GM21576 (cell line): ENCODE data around the gene CAMK2A.

ENCODE experiments used
- ATAC-seq: cut with Tn5 transposase; IDR thresholded peaks from one replicate; pipeline ENCODE4 v1.9.1; 2021; ENCODE audit warnings: mild to moderate bottlenecking, moderate library complexity; ENCODE audit not compliant: unreplicated experiment

Gene CAMK2A

DNA sequence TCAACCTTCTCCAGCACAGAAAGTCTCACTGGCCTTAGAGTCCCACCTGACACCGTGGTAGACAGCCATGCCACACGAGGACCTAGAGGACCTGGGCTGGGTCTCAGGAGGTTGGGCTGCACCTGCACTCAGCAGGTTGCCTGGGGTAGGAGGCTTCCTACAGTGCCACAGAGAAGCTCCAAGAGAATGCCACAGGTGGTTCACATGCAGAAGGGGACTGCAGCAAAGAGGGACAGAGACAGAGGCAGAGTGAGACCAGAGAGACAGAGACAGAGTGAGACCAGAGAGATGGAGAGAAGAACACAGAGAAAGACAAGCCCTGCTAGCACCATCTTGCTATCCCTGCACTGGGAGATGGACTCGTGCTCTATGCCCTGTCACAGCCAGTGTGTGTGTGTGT, 5.7 kb downstream of the CAMK2A start:
- ATAC-seq = no peak

DNA sequence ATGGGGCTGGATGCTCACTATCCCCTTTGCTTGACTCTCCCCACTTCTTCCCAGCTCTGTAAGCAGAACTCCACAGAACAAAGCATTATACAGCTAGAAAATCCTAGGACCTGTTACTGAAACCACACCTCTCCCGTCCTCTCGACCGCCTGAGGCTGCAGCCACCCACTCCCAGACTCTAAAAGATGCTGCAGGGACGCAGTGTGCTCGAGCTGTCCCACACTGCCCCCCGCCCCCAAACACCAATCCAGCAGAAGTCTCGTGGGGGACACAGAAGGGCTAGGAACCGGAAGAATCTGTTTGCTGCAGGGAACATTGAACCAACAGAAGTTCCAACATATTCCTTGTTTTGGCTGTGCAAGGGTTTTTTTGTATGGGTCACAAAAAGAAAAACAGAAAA, 7.6 kb downstream of the CAMK2A start:
- ATAC-seq = no peak

DNA sequence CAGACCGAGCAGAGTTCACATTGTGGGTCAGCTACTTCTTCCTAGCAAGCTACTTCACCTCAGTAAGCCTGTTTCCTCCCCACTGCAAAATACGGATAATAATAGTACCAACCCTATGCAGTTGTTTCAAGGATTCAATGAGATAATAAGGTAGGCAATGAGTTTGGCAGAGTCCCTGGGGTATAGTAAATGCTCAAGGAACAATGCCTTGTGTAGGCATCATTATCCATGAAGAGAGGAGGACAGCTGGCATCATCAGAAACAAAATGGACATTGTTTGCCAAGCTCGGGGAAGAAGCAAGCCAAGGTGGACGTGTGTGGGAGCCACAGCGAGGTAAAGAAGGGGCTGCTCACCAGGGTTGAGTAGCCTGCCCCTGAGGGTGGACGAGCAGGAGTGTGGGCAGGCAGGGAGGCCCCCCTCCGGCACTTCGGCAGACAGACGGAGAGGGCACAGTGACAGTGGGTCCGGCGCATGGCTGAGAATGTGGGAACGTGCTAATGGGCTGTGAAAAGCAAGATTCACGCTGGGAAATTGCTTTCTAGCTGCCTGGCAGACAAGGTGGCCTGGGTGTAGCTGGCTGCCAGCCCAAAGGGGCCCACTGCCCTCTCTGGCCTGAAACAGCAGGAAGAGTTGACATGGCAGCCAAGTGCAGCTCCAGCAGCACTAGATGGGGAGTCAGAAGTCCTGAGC, 10.1 kb downstream of the CAMK2A start:
- no peak for ATAC-seq

DNA sequence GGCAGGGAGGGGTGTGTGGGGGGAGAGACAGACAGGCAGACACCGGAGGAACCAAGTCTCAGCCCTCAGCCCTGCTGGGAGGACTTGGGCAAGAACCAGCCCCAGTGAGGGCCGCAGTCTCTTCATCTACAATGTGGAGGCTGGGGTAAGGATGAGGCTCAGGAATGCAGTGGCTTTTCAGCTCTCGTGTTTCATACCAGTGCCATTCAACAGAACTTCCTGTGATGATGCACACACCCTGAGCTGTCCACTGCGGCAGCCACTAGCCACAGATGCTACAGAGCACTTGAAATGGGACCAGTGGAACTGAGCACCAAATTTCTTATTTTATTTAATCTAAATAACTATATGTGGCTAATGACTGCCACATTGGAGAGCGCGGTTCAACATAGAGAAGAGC, 10.7 kb downstream of the CAMK2A start:
- no peak for ATAC-seq

DNA sequence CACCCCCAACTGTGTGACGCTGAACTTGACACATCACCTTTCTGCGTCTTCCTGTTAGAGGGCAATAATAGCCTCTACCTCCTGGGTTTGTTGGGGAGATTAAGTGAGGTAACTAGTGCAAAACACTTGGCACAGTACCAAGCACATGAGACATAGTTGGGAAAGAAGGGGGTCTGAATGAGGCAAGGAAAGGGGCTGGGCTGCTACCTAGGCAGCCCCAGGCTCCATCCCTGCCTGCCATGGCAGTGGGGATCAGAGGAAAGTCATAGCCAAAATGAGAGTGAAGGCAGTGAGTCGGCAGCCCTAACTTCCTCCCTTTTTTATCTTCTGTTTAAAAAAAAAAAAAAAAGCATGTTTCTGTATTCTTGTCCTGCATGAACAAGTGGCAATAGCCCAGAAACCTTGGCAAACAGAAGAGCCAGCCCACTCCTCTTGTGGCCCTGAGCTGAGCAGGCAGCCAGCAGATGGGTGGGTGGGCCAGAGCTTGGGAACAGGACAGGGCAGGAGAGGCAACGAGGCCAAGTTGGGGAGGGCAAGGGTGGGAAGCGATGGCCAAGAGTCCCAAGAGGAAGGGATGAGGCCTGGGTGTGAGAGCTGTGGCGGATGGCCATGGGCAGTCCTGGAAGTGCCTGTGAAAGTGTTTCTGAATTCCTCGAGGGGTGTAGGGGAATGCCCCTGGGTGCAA, 11.4 kb downstream of the CAMK2A start:
- no peak for ATAC-seq

DNA sequence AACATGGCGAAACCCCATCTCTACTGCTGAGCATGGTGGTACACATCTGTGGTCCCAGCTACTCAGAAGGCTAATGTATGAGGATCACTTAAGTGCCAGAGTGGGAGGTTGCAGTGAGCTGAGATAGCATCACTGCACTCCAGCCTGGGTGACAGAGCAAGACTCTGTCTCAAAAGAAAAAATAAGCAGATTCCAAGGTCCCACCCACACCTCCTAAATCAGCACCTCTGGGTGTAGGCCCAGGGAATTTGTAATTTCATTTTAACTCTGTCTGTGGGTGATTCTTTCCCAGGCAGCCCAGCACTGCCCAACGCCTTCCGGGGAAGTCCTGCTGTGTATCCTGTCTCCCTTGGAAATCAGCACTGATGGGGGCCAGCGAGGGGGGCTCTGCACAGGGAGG, 12.5 kb downstream of the CAMK2A start:
- no peak for ATAC-seq

DNA sequence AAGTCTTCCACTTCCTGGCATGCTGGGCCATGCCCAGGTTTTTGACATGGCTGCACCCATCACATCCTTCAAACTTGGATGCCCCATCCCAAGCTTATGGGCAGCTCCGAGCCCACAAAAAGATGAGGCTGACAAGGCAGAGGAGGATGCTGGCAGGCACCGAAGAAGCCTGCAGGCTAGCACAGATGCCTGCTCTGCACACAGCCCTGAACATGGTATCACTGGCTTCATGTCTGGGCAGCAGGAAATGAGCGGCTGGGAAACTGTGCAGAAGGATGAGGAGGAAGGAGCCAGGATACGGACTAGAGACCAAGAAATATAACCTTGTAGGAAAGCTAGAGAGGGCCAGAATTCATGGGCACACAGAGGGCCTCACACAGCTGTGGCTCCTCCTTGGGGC, 14.8 kb downstream of the CAMK2A start:
- no peak for ATAC-seq

DNA sequence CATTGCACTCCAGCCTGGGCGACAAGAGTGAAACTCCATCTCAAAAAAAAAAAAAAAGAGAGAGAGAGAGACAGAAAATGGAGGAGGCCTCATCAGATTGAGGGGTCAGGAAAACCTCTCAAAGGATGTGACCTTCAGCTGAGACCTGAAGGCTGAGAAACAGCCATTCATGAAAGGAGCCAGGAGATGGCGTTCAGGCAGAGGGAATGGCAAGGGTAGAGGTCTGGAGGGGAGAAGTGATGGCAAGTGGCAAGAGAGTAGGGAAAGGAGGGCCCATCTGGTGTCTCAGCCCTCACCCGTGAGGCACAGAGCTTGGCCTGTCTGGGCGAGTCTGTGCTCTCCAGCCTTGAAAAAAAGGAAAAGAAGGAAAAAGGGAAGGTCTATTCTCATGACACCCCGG, 17.0 kb downstream of the CAMK2A start:
- ATAC-seq = no peak

DNA sequence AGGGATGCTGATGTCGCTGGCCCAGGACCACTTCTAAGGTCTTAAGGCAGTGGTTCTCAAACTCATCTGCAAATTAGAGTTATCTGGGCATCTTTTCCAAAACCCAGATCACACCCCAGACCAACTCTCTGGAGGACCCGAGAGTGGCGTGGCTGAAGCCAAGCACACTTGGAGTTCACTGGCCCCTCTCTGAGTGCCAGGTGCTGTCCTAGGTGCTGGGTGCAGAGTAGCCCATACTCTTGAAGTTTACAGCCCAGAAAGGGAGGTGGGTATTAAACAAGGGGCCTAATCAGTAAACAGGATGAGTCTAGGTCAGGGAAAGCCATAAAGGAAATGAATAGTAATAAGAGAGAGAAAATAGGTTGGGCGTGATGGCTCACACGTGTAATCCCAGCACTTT, 17.6 kb downstream of the CAMK2A start:
- ATAC-seq = no peak

DNA sequence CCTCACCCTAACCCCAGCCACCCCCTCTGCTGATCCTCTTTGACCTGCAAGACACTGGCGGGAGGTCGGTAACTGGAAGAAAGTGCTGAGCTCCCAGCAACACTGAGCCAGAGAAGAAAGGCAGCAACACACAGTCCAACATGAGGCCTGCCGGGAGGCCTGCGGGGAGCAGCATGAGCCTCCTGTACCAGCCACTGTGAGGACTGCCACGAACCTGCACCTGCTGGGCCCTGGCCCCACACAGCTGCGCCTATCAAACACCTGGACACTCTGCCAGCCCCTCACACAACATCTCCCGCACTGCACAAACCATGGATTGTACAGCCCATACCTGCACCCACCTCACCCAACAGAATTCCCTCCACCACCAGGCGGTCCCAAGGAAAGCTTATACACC, 18.3 kb downstream of the CAMK2A start:
- ATAC-seq = no peak

DNA sequence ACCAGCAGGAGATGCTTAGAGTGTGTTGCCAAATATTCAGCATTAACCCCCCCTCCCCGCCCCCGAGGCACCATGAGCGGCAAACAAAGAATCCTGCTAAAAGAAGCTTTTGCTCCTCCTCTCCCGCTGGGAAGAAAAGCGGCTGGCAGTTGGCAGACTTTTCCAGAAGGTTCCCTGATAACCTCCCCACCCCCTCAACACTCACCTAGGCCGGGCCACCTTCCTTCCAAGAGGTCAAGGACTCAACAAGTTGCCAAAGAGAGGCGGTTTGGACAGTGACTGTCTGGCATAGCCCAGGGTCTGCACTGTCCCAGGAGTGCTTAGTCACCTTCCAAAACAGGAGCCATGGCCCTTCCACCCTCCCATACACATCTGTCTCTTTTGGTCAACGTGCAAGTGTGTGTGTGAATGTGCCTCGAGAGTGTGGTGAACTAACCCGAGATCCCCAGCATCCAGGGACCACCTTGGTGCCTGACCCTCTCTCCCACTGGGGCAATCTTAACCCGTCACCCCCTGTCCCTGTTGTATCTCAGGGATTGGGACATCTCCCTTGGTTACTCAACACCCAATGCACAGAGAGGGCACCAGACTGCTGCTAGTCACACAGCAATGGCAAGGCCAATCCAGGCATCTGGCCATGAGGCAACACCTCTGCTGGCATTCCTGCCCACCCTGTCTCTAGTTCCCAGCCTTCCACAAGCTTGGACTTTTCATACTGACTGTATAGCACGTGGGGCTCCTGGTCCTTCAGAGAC, 18.9 kb downstream of the CAMK2A start:
- ATAC-seq = no peak

DNA sequence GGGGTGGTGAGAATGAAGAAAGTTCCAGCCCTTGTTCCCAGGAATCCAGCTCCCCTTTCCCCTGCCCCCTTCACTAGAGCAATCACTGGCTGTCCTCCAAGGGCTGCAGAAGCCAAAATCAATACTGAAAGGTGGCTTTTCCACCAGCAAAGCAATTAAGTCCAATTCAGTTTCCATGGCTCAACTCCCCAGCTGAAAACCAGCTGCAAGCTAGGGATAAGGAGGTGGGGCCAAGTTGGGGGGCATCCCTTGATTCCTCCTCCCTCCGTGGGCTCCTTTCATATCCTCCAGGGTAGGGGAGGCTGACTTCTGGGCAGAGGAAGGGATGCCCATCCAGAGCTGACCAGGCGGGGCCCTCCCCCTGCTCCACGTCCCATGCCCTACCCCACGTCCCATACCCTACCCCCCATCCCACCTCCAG, 22.7 kb downstream of the CAMK2A start:
- ATAC-seq = no peak

DNA sequence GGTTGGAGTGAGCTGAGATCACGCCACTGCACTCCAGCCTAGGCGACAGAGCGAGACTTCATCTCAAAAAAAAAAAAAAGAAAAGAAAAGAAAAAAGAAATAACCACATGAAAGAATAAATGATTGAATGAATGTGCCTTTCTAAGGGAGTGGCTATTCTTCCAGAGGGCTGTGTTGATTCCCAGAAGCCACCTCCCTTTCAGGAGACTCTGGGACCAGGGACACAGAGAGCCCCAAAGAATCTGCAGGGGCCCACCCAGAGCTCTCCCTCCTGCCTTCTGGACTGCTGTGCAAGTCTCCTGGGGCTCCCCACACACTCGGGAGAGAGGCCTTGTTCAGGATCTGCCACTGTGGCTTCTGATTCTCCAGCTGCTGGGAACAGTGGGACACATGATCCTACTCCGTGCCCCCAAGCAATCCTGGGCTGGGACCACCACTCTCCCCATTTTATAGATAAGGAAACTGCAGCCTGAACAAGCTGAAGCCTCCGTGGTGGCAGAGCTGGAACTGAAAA, 23.6 kb downstream of the CAMK2A start:
- ATAC-seq = no peak

DNA sequence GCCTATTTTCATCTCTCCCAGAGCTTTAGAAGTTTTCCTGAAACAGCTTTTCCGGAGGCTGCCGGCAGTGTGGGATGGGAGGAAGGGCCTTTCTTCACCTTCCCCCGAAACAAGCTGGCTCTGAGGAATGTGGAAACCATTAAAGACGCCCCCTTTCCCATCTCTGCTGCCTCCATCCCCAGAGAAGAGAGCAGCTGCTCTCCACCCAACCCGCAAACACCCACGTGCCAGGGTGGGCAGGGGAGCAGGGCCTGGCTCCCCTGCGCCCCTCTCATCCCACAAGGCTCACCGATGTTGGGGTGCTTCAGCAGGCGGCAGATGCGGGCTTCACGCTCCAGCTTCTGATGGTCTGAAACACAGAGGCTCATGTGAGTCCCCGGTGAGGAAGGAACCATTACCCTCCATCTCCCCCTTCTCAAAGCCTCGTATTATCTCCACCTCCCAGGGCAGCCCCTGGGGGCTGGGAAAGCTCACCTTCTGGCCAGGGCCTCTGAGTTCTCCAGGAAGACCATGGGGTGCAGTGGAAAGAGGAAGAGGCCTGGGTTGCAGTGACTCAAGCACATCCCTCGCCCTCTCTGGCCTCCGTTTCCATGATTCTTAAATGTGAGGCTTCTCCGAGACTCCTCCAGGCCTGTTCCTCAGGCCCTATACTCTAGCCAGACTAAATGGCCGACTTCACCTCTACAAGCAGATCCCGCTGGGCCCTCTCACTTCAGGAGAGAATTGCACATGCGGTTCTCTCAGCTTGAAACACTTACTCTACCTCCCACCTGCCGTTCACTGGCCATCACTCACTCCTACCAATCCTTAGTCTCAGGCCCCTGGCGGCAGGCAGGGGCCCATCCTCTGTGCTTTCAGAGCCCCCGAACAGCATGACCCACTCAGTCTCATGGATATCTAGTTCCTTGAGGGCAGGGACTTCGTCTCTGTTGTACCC, 24.6 kb downstream of the CAMK2A start:
- no peak for ATAC-seq

DNA sequence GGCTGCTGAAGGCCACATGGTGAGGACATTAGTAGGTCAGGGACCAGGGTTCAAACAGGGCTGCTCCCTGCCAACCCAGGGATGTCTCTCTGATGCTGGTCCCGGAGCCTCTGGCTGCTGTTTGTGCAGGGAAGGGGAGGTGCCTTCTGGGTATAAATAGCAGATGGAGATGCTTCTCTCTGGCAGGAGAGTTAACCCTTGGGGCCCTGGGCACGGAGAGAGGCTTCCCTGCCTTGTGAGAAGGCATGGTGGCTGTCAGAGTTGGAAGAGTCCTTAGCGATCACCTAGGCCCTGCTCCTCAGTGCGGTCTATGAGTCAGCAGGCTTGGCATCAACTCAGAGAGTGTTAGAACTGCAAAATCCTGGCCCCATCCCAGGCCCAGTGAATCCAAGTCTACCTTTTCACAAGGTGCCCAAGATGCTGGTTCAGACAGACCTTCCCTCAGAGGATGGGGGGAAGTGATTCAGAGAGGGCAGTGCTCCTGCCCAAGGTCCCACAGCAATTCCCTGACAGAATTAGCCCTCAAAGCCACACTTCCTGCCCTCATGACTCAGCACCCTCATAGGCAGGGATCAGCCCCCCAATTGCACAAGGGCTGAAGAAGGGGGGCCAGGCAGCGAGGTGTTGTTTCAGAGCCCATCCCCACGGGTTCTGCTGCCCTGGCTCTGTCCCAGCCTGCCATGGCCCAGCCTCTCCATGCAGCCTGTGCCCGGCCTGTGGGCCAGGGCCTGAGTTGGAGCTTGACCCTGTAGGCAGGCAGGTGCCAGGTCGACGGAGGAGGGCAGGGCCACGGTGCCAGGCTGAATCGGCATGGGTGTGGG, 25.6 kb downstream of the CAMK2A start:
- ATAC-seq = no peak

DNA sequence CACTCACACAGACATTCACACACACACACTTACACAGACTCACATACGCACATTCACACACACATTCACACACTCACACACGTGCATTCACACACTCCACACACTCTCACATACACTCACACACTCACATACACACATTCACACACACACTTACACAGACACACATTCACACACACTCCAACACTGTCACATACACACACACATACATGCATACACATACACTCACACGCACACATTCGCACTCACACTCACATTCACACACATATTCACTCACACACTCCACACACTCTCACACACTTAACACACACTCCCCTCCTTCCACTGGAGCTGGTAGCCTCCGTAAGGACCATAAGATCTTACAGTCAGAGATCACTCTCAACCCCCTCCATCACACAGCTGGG, 26.2 kb downstream of the CAMK2A start:
- no peak for ATAC-seq

DNA sequence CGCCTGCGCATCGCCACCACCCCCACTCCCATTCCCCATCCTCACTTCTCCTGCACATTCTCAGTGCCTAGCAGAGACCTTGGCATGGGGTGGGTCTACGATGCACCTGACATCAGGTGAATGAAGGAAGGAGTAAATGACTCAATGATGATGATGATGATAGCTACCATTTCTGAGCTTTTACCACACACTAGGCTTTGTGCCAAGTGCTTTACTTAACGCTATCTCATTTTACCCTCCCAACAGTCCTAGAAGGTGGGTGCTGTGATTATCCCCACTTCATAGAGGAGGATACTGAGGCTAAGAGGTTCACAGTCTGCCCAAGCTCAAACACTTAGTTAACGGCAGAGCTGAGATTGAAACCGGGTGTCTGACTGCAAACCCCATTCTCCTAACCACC, 27.1 kb downstream of the CAMK2A start:
- ATAC-seq = no peak

DNA sequence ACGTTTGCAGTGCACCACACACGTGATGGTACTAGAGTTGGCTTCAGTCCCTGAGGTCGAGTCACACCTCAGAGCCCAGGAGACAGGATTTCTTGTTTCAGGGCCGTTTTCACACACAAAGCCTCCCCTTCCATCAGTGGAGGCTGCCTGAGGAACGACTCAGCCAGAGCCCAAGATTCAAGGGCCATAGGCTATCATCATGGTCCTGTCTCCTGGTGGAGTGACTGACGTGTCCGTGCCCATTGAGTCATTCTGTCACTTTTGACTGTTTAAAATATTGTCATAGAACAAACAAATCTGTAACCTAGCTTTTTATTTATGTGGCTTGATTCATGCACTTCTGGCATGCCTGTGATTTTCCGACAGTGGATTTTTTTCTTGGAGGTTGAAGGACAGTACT, 28.3 kb downstream of the CAMK2A start:
- ATAC-seq = no peak

DNA sequence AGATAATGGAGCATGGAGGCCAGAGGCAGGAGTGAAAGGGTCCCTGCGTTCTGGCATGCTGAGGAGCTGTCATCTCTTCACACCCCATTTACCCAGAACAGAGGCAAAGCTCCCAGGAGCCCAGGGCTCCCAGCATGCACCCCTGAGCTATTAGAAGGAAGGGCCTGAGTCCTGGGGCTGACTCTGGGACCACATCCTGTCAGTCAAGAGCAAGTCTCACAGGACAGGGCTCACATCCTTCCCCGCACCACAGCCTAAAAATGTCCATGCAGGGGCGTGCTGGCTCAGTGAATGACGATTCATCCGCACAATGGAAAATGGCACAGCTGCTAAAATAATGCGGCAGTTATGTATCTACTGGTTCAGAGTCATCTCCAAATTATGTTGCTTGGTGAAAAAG, 31.4 kb downstream of the CAMK2A start:
- no peak for ATAC-seq

DNA sequence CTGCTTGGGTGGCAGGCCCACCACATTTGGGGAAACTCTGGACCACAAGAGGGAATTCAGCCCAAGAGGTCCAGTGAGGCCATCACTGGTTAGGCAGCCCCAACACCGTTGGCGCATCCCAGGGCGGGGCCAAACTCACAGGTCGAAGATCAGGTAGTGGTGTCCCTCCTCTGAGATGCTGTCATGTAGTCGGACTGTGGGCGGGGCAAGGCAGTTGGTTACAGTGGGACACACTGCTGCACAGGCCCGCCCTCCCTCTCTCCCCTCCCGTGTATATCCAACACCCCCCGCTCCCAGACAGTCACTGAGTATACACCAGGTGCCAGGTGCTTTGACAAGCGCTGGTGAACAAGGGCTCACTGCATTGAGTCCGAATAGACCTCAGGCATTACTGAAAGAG, 32.1 kb downstream of the CAMK2A start:
- no peak for ATAC-seq
